ENCODE results near the gene ETV6. TPM values are rescaled to one million over a fixed set of nuclear protein-coding genes. Genes with fewer than 3 reads are reported as not detected.
"Not testable (repeated sequence)": the region's sequence is repeated elsewhere in the genome, so short reads cannot be mapped to it uniquely, and the experiment has no call there.

Gene ETV6
- total RNA-seq, 1 donor: 11.2 TPM

GRCh38 chr12:11618046-11618445, 31.4 kb upstream of the ETV6 start:
- no peak for TF ChIP-seq CTCF (IDR thresholded peaks at IDR 0.05; ENCODE audit: insufficient read depth, low read depth, low read length)
- H3K4me3 ChIP-seq (ENCODE audit: low read depth, low read length): no peak overlapping the region
- no peak for DNase-seq (ENCODE audit: low read depth)

GRCh38 chr12:11621797-11622423, 27.6 kb upstream of the ETV6 start:
- DNase-seq (ENCODE audit: low read depth): peak; percentile 11
- TF ChIP-seq CTCF (IDR thresholded peaks at IDR 0.05; ENCODE audit: insufficient read depth, low read depth, low read length): peak; percentile 11
- no peak overlapping the region for H3K4me3 ChIP-seq (ENCODE audit: low read depth, low read length)

DNA sequence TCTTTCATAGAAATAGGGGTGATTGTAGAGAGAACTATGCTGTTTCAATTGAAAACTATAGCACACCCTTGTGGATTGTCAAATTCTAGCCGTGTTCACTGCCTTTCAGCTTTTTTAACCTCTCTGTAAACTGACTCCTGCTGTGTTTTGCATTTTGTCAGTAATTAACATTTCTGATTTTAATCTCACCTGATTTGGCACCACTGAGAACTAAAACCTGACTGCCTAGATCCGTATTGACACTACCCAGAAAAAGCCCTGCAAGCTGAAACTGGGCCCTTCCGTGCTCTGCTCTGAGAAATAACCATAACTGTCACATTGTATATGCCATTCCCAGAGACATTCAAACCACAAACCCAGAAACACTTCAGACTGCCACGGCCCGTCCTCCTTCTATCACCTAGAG, 26.6 kb upstream of the ETV6 start:
- DNase-seq (ENCODE audit: low read depth): peak; percentile 22
- H3K4me3 ChIP-seq (ENCODE audit: low read depth, low read length): no peak overlapping the region
- peak; percentile 37 for TF ChIP-seq CTCF (IDR thresholded peaks at IDR 0.05; ENCODE audit: insufficient read depth, low read depth, low read length)

DNA sequence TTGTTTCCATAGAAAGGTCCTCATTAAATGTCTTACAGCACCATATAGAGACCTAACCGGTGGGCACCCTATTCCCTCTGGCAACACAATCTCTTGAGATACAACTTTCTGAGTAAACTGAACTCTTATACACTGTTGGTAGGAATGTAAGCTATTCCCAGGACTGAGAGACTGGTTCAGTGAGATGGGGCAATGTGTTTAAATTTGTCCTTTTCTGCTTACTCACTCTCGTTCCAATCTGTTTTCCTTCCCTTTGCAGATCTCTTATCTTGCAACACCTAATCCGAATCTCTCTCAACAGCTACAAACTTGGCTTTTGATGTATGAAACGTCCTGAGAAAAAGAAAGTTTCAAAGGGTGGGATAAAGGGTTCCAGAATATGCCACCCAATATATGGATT, 26.1 kb upstream of the ETV6 start:
- TF ChIP-seq CTCF (IDR thresholded peaks at IDR 0.05; ENCODE audit: insufficient read depth, low read depth, low read length): no peak
- DNase-seq (ENCODE audit: low read depth): peak; percentile 73
- no peak overlapping the region for H3K4me3 ChIP-seq (ENCODE audit: low read depth, low read length)

GRCh38 chr12:11624116-11624515, 25.4 kb upstream of the ETV6 start:
- no peak for TF ChIP-seq CTCF (IDR thresholded peaks at IDR 0.05; ENCODE audit: insufficient read depth, low read depth, low read length)
- no peak for DNase-seq (ENCODE audit: low read depth)

DNA sequence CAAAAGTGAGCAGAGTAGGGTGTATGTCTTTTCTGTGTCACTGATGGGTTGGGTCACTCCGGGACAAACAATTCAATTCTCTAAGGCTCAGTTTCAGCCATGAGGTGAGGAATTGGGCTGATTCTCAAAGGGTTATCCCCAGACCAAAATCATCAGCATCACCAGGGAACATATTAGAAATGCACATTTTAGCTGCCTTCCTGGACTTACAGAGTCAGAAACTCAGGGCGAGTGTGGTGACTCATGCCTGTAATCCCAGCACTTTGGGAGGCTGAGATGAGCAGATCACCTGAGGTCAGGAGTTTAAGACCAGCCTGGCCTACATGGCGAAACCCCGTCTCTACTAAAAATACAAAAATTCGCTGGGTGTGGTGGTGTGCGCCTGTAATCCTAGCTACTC, 21.8 kb upstream of the ETV6 start:
- not testable (repeated sequence) for DNase-seq (ENCODE audit: low read depth); H3K4me3 ChIP-seq (ENCODE audit: low read depth, low read length)

More at GRCh38 chr12:11624116-11624515, 25.4 kb upstream of the ETV6 start:
- no peak overlapping the region for H3K4me3 ChIP-seq (ENCODE audit: low read depth, low read length)

GRCh38 chr12:11628353-11628752, 21.1 kb upstream of the ETV6 start:
- DNase-seq (ENCODE audit: low read depth): no peak
- no peak overlapping the region for H3K4me3 ChIP-seq (ENCODE audit: low read depth, low read length)
- no peak for TF ChIP-seq CTCF (IDR thresholded peaks at IDR 0.05; ENCODE audit: insufficient read depth, low read depth, low read length)
